Gastrocnemius medialis (tissue), 4 donors: ENCODE data around the gene TNFRSF18. TPM values are rescaled to one million over a fixed set of nuclear protein-coding genes. Genes with fewer than 3 reads are reported as not detected.

Experiments used
- ATAC-seq, 2 donors: fragments of 150-250 bp; one replicate each; pipeline ENCODE4 v1.9.1; 2016
- DNase-seq, 2 donors: peaks; one replicate each; pipeline ENCODE4 v3.0.0-alpha.2; 2019
- H3K27ac ChIP-seq, 4 donors: fragments of 200-600 bp; sonication (generic); 1 replicate in 1 of 4; 2 replicates in 3 of 4; pipeline ENCODE4 v1.5.1; 2016 to 2018; ENCODE audit warnings: mild to moderate bottlenecking in 2 of 4, moderate library complexity in 1 of 4
- H3K27me3 ChIP-seq, 3 donors: fragments of 200-600 bp; sonication (generic) in 2 of 3; 1 replicate in 1 of 3; 2 replicates in 2 of 3; pipeline versions ENCODE4 v1.5.1 to v1.6.0; 2016 to 2019; ENCODE audit warnings: mild to moderate bottlenecking in 1 of 3, moderate library complexity in 1 of 3
- H3K36me3 ChIP-seq, 2 donors: fragments of 200-600 bp; sonication (generic) in 1 of 2; one replicate each; pipeline ENCODE4 v1.5.1; 2017 to 2018
- H3K4me1 ChIP-seq, 2 donors: fragments of 200-600 bp; sonication (generic) in 1 of 2; one replicate each; pipeline ENCODE4 v1.5.1; 2016 to 2017; ENCODE audit warnings: mild to moderate bottlenecking in 2 of 2
- H3K4me3 ChIP-seq, 4 donors: fragments of 200-600 bp; sonication (generic) in 3 of 4; 1 replicate in 1 of 4; 2 replicates in 3 of 4; pipeline ENCODE4 v1.5.1; 2016 to 2019; ENCODE audit warnings: mild to moderate bottlenecking in 2 of 4
- H3K9me3 ChIP-seq, 3 donors: fragments of 200-600 bp; sonication (generic) in 2 of 3; 1 replicate in 1 of 3; 2 replicates in 2 of 3; pipeline ENCODE4 v1.5.1; 2016 to 2019
- POLR2A ChIP-seq, 2 donors: fragments of 450-650 bp; IDR thresholded peaks; one replicate each; pipeline ENCODE4 v1.6.1; 2017; ENCODE audit warnings: antibody characterized with exemption in 2 of 2, mild to moderate bottlenecking in 2 of 2, moderate library complexity in 2 of 2
- in situ Hi-C, 4 donors: fragments of 200-750 bp; cut with MboI; loops; one replicate each; pipeline versions ENCODE4 v1.15.0 to v1.8.0; 2017; ENCODE audit warnings: low sequenced_read_pairs in 4 of 4
- intact Hi-C: fragments of 100-400 bp; cut with DNase I; formaldehyde crosslinking; loops from one replicate; pipeline ENCODE4 v1.15.1; 2023; ENCODE audit warnings: low total_unique reads
- total RNA-seq, 4 donors: library from RNA; depleted of rRNA; stranded (reverse); fragments of >200 nt; gene quantifications; one replicate each; pipeline versions ENCODE4 v1.1.0 to v1.2.3, GENCODE V29; 2016
- TF ChIP-seq, protein P1 (sequence below), 5 experiments: fragments of 450-650 bp in 3 of 5; fragments of 200-600 bp in 2 of 5; sonication (generic) in 2 of 5; IDR thresholded peaks in 4 of 5; conservative IDR thresholded peaks in 1 of 5; 1 replicate in 4 of 5; 2 replicates in 1 of 5; pipeline ENCODE4 v1.5.1; 2016 to 2019; ENCODE audit warnings: antibody characterized with exemption in 5 of 5, mild to moderate bottlenecking in 3 of 5, moderate library complexity in 3 of 5

TNFRSF18 gene
- total RNA-seq, 4 donors from 2014 or later, result not detected

DNA sequence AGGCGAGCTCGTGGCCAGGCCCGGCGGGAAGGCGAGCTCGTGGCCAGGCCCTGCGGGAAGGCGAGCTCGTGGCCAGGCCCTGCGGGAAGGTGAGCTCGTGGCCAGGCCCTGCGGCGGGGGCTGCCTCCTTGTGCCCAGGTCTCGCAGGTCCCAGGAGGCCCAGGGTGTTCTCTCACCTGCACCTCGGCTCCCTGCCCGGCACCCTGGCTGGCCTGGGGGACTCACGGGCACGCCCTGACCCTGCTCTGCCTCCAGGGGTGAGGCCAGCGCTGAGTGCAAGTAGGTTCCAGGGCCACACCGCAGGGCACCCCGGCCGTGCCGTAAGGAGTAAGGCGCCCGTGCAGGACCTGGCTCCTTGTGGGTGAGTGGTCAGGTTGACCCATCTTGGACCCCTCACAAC lies 21.0 kb upstream of the TNFRSF18 start:
- DNase-seq, result no peak
- in situ Hi-C loops (no loop called here), intact Hi-C loops (no loop called here)
- no peak for ATAC-seq
- H3K4me1 ChIP-seq, result peaks cover 16 to 29% of the 10 kb centered on the region in 2 donors
- no peak overlapping the region for H3K27ac ChIP-seq
- peaks cover 0 to 39% of the 10 kb centered on the region in 2 donors for H3K36me3 ChIP-seq
- no peaks in the 10 kb centered on the region for H3K27me3 ChIP-seq
- no peaks in the 10 kb centered on the region for H3K9me3 ChIP-seq
- no peak overlapping the region for H3K4me3 ChIP-seq
- no peak for TF ChIP-seq POLR2A (IDR thresholded peaks at IDR 0.05)
- TF ChIP-seq, protein P1, sequence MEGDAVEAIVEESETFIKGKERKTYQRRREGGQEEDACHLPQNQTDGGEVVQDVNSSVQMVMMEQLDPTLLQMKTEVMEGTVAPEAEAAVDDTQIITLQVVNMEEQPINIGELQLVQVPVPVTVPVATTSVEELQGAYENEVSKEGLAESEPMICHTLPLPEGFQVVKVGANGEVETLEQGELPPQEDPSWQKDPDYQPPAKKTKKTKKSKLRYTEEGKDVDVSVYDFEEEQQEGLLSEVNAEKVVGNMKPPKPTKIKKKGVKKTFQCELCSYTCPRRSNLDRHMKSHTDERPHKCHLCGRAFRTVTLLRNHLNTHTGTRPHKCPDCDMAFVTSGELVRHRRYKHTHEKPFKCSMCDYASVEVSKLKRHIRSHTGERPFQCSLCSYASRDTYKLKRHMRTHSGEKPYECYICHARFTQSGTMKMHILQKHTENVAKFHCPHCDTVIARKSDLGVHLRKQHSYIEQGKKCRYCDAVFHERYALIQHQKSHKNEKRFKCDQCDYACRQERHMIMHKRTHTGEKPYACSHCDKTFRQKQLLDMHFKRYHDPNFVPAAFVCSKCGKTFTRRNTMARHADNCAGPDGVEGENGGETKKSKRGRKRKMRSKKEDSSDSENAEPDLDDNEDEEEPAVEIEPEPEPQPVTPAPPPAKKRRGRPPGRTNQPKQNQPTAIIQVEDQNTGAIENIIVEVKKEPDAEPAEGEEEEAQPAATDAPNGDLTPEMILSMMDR (IDR thresholded peaks at IDR 0.05 in 4 of 5, conservative IDR thresholded peaks at IDR 0.05 in 1 of 5), result no peak

DNA sequence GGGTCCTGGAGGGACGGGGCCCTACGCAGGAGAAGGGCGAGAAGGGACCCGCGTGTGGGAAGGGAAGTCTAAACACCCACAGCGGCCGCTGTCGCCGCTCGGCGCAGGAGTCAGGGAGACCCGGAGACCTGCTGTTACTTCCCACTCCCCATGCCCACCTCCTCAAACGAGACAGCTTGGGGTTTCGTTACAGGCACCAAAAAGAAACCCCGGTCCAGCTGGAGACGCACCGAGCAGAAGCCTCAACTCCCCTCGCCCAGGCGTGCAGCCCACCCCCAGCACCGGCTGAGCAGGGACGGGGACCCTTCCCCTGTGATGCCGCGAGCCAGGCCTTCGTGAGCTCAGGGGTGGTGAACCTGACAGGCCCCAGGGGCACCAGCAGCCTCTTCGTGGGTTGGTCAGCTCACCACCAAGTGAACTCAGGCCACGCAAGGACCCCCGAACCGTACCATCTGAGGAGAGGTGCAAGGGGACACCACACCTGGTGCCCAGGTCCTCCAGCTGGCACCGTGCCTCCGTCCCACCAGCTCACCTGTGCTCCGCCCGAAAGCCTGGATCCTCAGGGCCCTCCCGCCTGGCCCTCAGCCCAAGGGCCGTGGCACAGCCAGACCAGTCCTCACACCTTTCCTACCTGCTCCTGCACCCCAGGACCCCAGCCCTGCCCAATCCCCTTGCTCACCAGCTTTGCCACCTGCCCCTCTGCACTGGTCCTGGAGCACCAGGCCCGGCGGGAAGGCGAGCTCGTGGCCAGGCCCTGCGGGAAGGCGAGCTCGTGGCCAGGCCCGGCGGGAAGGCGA lies 20.4 kb upstream of the TNFRSF18 start:
- Histone ChIP-seq H3K4me1 (peaks cover 16 to 29% of the 10 kb centered on the region in 2 donors), H3K27me3 (no peaks in the 10 kb centered on the region), H3K4me3 (no peak overlapping the region), H3K9me3 (no peaks in the 10 kb centered on the region), H3K27ac (no peak overlapping the region), H3K36me3 (peaks cover 0 to 45% of the 10 kb centered on the region in 2 donors)
- ATAC-seq (no peak), DNase-seq (no peak)
- TF ChIP-seq, protein P1 (IDR thresholded peaks at IDR 0.05 in 4 of 5, conservative IDR thresholded peaks at IDR 0.05 in 1 of 5), result no peak
- no peak for TF ChIP-seq POLR2A (IDR thresholded peaks at IDR 0.05)
- intact Hi-C loops, result no loop called here
- in situ Hi-C loops, result no loop called here

DNA sequence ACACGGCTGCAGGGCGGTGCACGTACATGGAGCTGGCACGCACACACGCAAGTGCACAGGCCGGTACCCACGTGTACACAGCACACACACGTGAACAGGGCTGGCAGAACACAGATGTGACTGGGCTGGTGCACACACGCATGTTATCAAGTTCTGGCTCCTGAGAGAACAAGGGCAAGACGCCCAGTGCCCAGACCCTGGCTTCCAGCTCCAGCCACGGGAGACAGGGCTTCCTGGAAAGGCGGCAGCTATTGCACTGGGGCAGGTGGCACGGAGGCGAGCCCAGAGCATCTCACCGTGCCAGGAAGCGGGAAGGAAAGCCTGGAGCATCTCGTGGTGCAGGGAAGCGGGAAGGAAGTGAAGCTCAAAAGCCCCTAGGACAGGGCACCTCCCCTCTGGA lies 19.5 kb upstream of the TNFRSF18 start:
- Histone ChIP-seq H3K36me3 (peaks cover 0 to 52% of the 10 kb centered on the region in 2 donors), H3K9me3 (no peaks in the 10 kb centered on the region), H3K4me3 (no peak overlapping the region), H3K27me3 (no peaks in the 10 kb centered on the region), H3K27ac (no peak overlapping the region), H3K4me1 (peaks cover 16 to 27% of the 10 kb centered on the region in 2 donors)
- ATAC-seq, result peak in 1 of 2 donors; percentile 25
- intact Hi-C loops (no loop called here), in situ Hi-C loops (no loop called here)
- DNase-seq, result peak in 1 of 2 donors; percentile 41
- TF ChIP-seq POLR2A (IDR thresholded peaks at IDR 0.05), result no peak
- TF ChIP-seq, protein P1 (IDR thresholded peaks at IDR 0.05 in 4 of 5, conservative IDR thresholded peaks at IDR 0.05 in 1 of 5), result no peak

DNA sequence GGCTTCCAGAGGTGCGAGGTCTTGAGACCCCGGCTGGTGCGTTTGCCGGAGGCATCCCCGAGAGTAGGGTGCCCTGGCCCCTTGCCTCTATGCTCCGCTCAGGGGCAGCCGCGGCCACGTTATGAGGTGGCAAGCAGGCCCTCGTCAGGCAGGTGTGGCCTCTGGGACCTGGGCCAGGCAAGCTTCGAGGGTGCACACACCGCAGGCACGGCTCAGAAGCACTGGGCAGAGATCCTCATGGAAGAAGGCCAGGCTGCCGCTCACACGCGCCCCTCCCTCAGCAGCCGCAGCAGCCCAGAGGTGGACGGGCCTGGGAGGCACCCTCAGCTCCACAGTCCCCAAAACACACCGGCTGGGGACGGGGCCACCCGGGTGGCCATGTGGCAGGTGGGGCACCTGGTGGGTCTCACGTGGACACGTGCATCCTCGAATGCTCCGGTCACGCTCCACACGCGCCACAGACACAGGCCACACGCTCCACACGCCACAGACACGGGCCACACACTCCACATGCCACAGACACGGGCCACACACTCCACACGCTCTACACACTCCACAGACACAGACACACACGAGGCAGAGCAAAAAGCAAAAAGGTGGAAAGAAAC lies 18.9 kb upstream of the TNFRSF18 start:
- no peak overlapping the region for H3K27ac ChIP-seq
- TF ChIP-seq POLR2A (IDR thresholded peaks at IDR 0.05), result no peak
- TF ChIP-seq, protein P1 (IDR thresholded peaks at IDR 0.05 in 4 of 5, conservative IDR thresholded peaks at IDR 0.05 in 1 of 5), result no peak
- H3K4me1 ChIP-seq, result peaks cover 10 to 21% of the 10 kb centered on the region in 2 donors
- in situ Hi-C loops (no loop called here), intact Hi-C loops (no loop called here)
- DNase-seq (no peak), ATAC-seq (no peak)
- H3K36me3 ChIP-seq, result peaks cover 0 to 58% of the 10 kb centered on the region in 2 donors
- H3K9me3 ChIP-seq, result no peaks in the 10 kb centered on the region
- no peaks in the 10 kb centered on the region for H3K27me3 ChIP-seq
- no peak overlapping the region for H3K4me3 ChIP-seq
